HepG2 (cell line): ENCODE measurements around the gene SGMS1. TPM values are rescaled to one million over a fixed set of nuclear protein-coding genes. Genes with fewer than 3 reads are reported as not detected.

Source experiments
- ATAC-seq: fragments of 200-7000 bp; cut with Tn5 transposase; 3 replicates; pipeline ENCODE4 v1.9.1; 2020; ENCODE audit warnings: mild to moderate bottlenecking, moderate library complexity
- BruUV-seq: library from RNA; stranded (reverse); fragments of 400-500 nt; replicated peaks from 2 replicates; lab custom pipeline; 2021; lab: Mats Ljungman, UMichigan
- CTCF ChIA-PET: fragments of 300-600 bp; formaldehyde crosslinking; extraction: SDS; loops from one replicate; lab custom pipeline; 2021; ENCODE audit warnings: low total read pairs, inconsistent platforms, low intra/inter-chr PET ratio; lab: Yijun Ruan, JAX
- POLR2A ChIA-PET: fragments of 350-600 bp; sonication (Branson Sonifier 250); formaldehyde crosslinking; loops from one replicate; lab custom pipeline; 2020; ENCODE audit warnings: antibody characterized with exemption, inconsistent platforms; lab: Yijun Ruan, JAX
- DNase-seq: peaks from one replicate; pipeline ENCODE4 v3.0.0-alpha.2; 2015; ENCODE audit warnings: low spot score
- FAIRE-seq: peaks from 3 replicates; lab custom pipeline; 2011; peaks lifted over from hg19 to GRCh38; lab: Jason Lieb, UNC
- H2AFZ ChIP-seq: one replicate; pipeline ENCODE4 v1.6.1; 2011; ENCODE audit warnings: low read length, inconsistent platforms
- H3K27ac ChIP-seq: fragments of 300-600 bp; 3 replicates; pipeline ENCODE4 v1.8.0; 2011; ENCODE audit warnings: mixed run types, mild to moderate bottlenecking, mixed read lengths, low read length, inconsistent platforms; ENCODE audit not compliant: insufficient read depth; ENCODE audit errors: extremely low read length
- H3K27me3 ChIP-seq, 2 experiments: fragments of 200-600 bp in 1 of 2; 2 replicates in 1 of 2; 3 replicates in 1 of 2; pipeline versions ENCODE4 v1.6.0 to v1.8.0; 2011; ENCODE audit warnings: low read length in 2 of 2, mild to moderate bottlenecking in 2 of 2, moderate library complexity in 2 of 2, inconsistent platforms in 1 of 2; ENCODE audit not compliant: insufficient read depth in 2 of 2, control insufficient read depth in 1 of 2
- H3K36me3 ChIP-seq, 2 experiments: fragments of 200-600 bp in 1 of 2; replicated peaks in 1 of 2; 2 replicates in 1 of 2; 3 replicates in 1 of 2; pipeline versions ENCODE4 v1.5.1 to v1.8.0; 2011; ENCODE audit warnings: low read length in 2 of 2, inconsistent platforms in 1 of 2; ENCODE audit not compliant: insufficient read depth in 2 of 2, control insufficient read depth in 1 of 2
- H3K4me1 ChIP-seq: 2 replicates; pipeline ENCODE4 v1.5.1; 2012; ENCODE audit warnings: low read length, inconsistent platforms; ENCODE audit not compliant: insufficient read depth
- H3K4me2 ChIP-seq: 2 replicates; pipeline ENCODE4 v1.6.0; 2011; ENCODE audit warnings: low read depth, low read length, inconsistent platforms
- H3K4me3 ChIP-seq, 3 experiments: fragments of 200-600 bp in 1 of 3; sonication (generic), shearing (Covaris generic) in 1 of 3; replicated peaks in 1 of 3; 2 replicates each; pipeline ENCODE4 v1.5.1; 2011 to 2016; ENCODE audit warnings: low read length in 3 of 3, inconsistent platforms in 2 of 3, low read depth in 2 of 3, mild to moderate bottlenecking in 2 of 3, control low read depth in 1 of 3, mixed read lengths in 1 of 3; ENCODE audit not compliant: insufficient read depth in 1 of 3
- H3K79me2 ChIP-seq: one replicate; pipeline ENCODE4 v1.6.1; 2011; ENCODE audit warnings: low read length, inconsistent platforms; ENCODE audit not compliant: insufficient read depth
- H3K9ac ChIP-seq: 2 replicates; pipeline ENCODE4 v1.6.0; 2011; ENCODE audit warnings: mild to moderate bottlenecking, low read depth, low read length, inconsistent platforms; ENCODE audit not compliant: insufficient read depth
- H3K9me3 ChIP-seq: 2 replicates; pipeline ENCODE4 v1.5.1; 2012; ENCODE audit warnings: mild to moderate bottlenecking, low read length
- H4K20me1 ChIP-seq: 2 replicates; pipeline ENCODE4 v1.6.0; 2011; ENCODE audit warnings: inconsistent platforms, mild to moderate bottlenecking, low read length, moderate library complexity; ENCODE audit not compliant: insufficient read depth
- DNMT1 ChIP-seq: sonication (generic); formaldehyde crosslinking; IDR thresholded peaks from 2 replicates; pipeline ENCODE4 v1.5.1; 2020; ENCODE audit warnings: mild to moderate bottlenecking, missing genetic modification reagents
- FOXA1 ChIP-seq, 2 experiments: fragments of 450-650 bp in 1 of 2; sonication (generic) in 1 of 2; formaldehyde crosslinking in 1 of 2; IDR thresholded peaks; 2 replicates each; pipeline versions ENCODE4 v1.4.0 to v1.6.1; 2016 to 2020; ENCODE audit warnings: missing genetic modification reagents in 1 of 2
- ISX ChIP-seq: sonication (generic); formaldehyde crosslinking; conservative IDR thresholded peaks from 2 replicates; pipeline ENCODE4 v1.5.0; 2020; ENCODE audit warnings: missing genetic modification reagents
- JARID2 ChIP-seq: sonication (generic); formaldehyde crosslinking; IDR thresholded peaks from 2 replicates; pipeline ENCODE4 v1.8.1; 2023; ENCODE audit warnings: missing genetic modification reagents, inconsistent platforms; ENCODE audit not compliant: insufficient replicate concordance
- JUN ChIP-seq: sonication (generic); formaldehyde crosslinking; IDR thresholded peaks from 2 replicates; pipeline ENCODE4 v1.4.0; 2020; ENCODE audit warnings: mild to moderate bottlenecking, missing genetic modification reagents
- KDM5A ChIP-seq: fragments of 200-600 bp; sonication (generic); IDR thresholded peaks from 2 replicates; pipeline ENCODE4 v1.7.0; 2018; ENCODE audit warnings: antibody characterized with exemption, mild to moderate bottlenecking, low read length, borderline replicate concordance
- KMT2A ChIP-seq: sonication (generic); formaldehyde crosslinking; IDR thresholded peaks from 2 replicates; pipeline ENCODE4 v1.4.0; 2020; ENCODE audit warnings: missing genetic modification reagents
- MEIS1 ChIP-seq: sonication (generic); formaldehyde crosslinking; IDR thresholded peaks from 2 replicates; pipeline ENCODE4 v1.9.0; 2021; ENCODE audit warnings: mild to moderate bottlenecking, missing genetic modification reagents, moderate library complexity, borderline replicate concordance
- PHF5A ChIP-seq: IDR thresholded peaks from one replicate; pipeline ENCODE4 v1.6.1; 2018; ENCODE audit warnings: low read depth, missing genetic modification reagents; ENCODE audit not compliant: unreplicated experiment
- PRMT3 ChIP-seq: sonication (generic); formaldehyde crosslinking; IDR thresholded peaks from 2 replicates; pipeline ENCODE4 v1.8.1; 2022; ENCODE audit warnings: low read depth, mild to moderate bottlenecking, moderate library complexity, missing genetic modification reagents, borderline replicate concordance
- RAD21 ChIP-seq: fragments of 450-650 bp; formaldehyde crosslinking; IDR thresholded peaks from 2 replicates; pipeline ENCODE4 v1.5.0; 2020; ENCODE audit warnings: mild to moderate bottlenecking
- SMC3 ChIP-seq: IDR thresholded peaks from 2 replicates; pipeline ENCODE4 v1.6.1; 2011; ENCODE audit warnings: low read length, improper control_type of control experiment
- TEAD3 ChIP-seq: optimal IDR thresholded peaks from 2 replicates; pipeline ENCODE3; 2016; ENCODE audit warnings: borderline replicate concordance
- ZBTB38 ChIP-seq: sonication (generic); formaldehyde crosslinking; IDR thresholded peaks from 2 replicates; pipeline ENCODE4 v1.5.1; 2020; ENCODE audit warnings: mild to moderate bottlenecking, missing genetic modification reagents
- ZC3H4 ChIP-seq: sonication (generic); formaldehyde crosslinking; IDR thresholded peaks from 2 replicates; pipeline ENCODE4 v1.4.0; 2020; ENCODE audit warnings: missing genetic modification reagents, borderline replicate concordance
- ZNF264 ChIP-seq: sonication (generic); formaldehyde crosslinking; IDR thresholded peaks from 2 replicates; pipeline ENCODE4 v1.4.0; 2020; ENCODE audit warnings: missing genetic modification reagents
- ZNF337 ChIP-seq: sonication (generic); formaldehyde crosslinking; IDR thresholded peaks from 2 replicates; pipeline ENCODE4 v1.5.1; 2020; ENCODE audit warnings: missing genetic modification reagents, low read depth, mild to moderate bottlenecking, borderline replicate concordance
- ZNF605 ChIP-seq: sonication (generic); formaldehyde crosslinking; IDR thresholded peaks from 2 replicates; pipeline ENCODE4 v1.8.0; 2022; ENCODE audit warnings: mild to moderate bottlenecking, missing genetic modification reagents
- ZNF644 ChIP-seq: IDR thresholded peaks from 2 replicates; pipeline ENCODE4 v1.6.1; 2016; ENCODE audit warnings: low read depth
- ZSCAN21 ChIP-seq: sonication (generic); formaldehyde crosslinking; IDR thresholded peaks from 2 replicates; pipeline ENCODE4 v1.8.0; 2022; ENCODE audit warnings: mild to moderate bottlenecking, missing genetic modification reagents, moderate library complexity, borderline replicate concordance
- WGBS: methylation state at CpG from one replicate; pipeline ENCODE4 v1.1.6; 2017; ENCODE audit warnings: low lambda C conversion rate; 5-methylcytosine and 5-hydroxymethylcytosine counted together
- in situ Hi-C: cut with HindIII; loops from 2 replicates; pipeline ENCODE4 v1.10.0; 2017; ENCODE audit warnings: low pct_unique_long_range_greater_than_20kb; ENCODE audit not compliant: extremely low pct_ligation_motif_present
- intact Hi-C: fragments of 100-400 bp; cut with micrococcal nuclease; formaldehyde crosslinking; loops from one replicate; pipeline ENCODE4 v1.10.0; 2022; ENCODE audit not compliant: unreplicated experiment
- polyA plus RNA-seq, 8 experiments: library from polyadenylated mRNA; depleted of rRNA in 3 of 8; stranded (reverse) in 7 of 8; unstranded in 1 of 8; fragments of >200 nt; fragmentation: Illumina TruSeq in 4 of 8; extraction: Trizol in 4 of 8; gene quantifications; 2 replicates each; pipeline versions ENCODE4 v1.2.1 to v1.2.3, GENCODE V29; 2011 to 2016; ENCODE audit warnings: low read depth in 4 of 8, missing spikeins in 1 of 8, mixed read lengths in 1 of 8; ENCODE audit not compliant: insufficient read depth in 1 of 8
- total RNA-seq, 5 experiments: library from RNA; depleted of rRNA; stranded (reverse); fragments of >200 nt; fragmentation: Illumina TruSeq; extraction: Trizol; gene quantifications; 2 replicates each; pipeline ENCODE4 v1.2.3, GENCODE V29; 2016; ENCODE audit warnings: low read depth in 1 of 5
- TF ChIP-seq, protein P1 (sequence below), 2 experiments: IDR thresholded peaks; 2 replicates each; pipeline ENCODE4 v1.6.1; 2011 to 2012; ENCODE audit warnings: low read length in 2 of 2, borderline replicate concordance in 1 of 2, low read depth in 1 of 2, mild to moderate bottlenecking in 1 of 2, moderate library complexity in 1 of 2
- TF ChIP-seq, protein P2 (sequence below): sonication (generic); formaldehyde crosslinking; IDR thresholded peaks from 2 replicates; pipeline ENCODE4 v1.8.0; 2022; ENCODE audit warnings: missing genetic modification reagents, low read depth, mild to moderate bottlenecking, borderline replicate concordance

Gene SGMS1
- total and polyA plus RNA-seq, 2 of the 13 experiments (the other 11 are each of a cell fraction or from before 2014, with no cell fraction given): 6.5 to 15.1 TPM

DNA sequence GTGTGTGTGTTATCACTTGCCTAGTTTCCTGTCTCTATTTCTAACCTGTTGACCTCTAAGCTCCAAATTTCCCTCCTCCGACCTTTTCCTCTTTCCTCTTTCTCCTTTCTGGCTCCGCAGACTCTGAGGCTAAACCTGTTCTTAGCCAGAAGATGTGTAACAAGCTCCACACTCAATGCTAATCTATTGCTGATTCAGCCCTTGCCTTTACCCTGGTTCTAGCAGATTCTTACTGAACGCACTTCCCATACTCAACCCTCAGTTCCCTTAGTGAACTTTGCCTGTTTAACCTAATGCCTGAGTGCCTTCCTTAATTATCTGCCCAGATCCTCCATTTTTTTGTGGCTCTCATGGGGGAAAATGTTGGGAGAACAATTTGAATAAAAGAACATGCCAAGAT is 30.0 kb upstream of the SGMS1 start (continued):
- no peak for TF ChIP-seq PHF5A (CRISPR knock-in tag)
- TF ChIP-seq JUN (CRISPR knock-in tag): no peak

DNA sequence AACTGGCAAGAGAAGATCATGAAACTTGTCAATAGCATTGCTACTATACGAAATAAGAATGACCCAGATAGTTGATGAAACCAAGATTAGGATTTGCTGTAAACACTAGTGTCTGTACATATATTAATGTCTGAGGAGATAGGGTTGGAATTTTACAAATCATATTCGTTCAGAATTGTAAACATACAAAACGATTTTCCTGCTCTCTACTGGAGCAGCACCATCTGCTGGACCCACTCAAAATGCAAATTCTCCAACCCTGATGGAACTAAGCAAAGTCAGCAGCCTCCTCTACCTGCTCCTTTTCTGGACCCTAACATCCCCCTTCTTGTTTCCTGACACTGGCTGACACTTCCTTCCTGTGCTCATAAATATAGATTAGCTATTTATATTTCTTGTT is 29.4 kb upstream of the SGMS1 start:
- no peak for DNase-seq
- peak; percentile 63 for TF ChIP-seq SMC3
- no peak for TF ChIP-seq PRMT3 (CRISPR knock-in tag)
- TF ChIP-seq, protein P1, sequence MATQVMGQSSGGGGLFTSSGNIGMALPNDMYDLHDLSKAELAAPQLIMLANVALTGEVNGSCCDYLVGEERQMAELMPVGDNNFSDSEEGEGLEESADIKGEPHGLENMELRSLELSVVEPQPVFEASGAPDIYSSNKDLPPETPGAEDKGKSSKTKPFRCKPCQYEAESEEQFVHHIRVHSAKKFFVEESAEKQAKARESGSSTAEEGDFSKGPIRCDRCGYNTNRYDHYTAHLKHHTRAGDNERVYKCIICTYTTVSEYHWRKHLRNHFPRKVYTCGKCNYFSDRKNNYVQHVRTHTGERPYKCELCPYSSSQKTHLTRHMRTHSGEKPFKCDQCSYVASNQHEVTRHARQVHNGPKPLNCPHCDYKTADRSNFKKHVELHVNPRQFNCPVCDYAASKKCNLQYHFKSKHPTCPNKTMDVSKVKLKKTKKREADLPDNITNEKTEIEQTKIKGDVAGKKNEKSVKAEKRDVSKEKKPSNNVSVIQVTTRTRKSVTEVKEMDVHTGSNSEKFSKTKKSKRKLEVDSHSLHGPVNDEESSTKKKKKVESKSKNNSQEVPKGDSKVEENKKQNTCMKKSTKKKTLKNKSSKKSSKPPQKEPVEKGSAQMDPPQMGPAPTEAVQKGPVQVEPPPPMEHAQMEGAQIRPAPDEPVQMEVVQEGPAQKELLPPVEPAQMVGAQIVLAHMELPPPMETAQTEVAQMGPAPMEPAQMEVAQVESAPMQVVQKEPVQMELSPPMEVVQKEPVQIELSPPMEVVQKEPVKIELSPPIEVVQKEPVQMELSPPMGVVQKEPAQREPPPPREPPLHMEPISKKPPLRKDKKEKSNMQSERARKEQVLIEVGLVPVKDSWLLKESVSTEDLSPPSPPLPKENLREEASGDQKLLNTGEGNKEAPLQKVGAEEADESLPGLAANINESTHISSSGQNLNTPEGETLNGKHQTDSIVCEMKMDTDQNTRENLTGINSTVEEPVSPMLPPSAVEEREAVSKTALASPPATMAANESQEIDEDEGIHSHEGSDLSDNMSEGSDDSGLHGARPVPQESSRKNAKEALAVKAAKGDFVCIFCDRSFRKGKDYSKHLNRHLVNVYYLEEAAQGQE (IDR thresholded peaks at IDR 0.05; ENCODE audit: borderline replicate concordance in 1 of 2, low read depth in 1 of 2, low read length in 2 of 2): no peak
- no peak for TF ChIP-seq KDM5A
- TF ChIP-seq ZNF264 (CRISPR knock-in tag): no peak
- TF ChIP-seq ZBTB38 (CRISPR knock-in tag): no peak
- peak; percentile 48 for TF ChIP-seq RAD21
- no peak for TF ChIP-seq MEIS1
- no peak for TF ChIP-seq KMT2A (CRISPR knock-in tag)
- TF ChIP-seq, protein P2, sequence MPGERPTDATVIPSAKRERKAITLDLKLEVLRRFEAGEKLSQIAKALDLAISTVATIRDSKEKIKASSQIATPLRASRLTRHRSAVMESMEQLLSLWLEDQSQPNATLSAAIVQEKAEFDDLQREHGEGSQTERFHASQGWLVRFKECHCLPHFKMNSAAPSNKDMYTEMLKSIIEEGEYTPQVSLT (CRISPR knock-in tag): no peak
- TF ChIP-seq ZNF337 (CRISPR knock-in tag): no peak
- TF ChIP-seq ZSCAN21 (CRISPR knock-in tag): no peak
- no peak for TF ChIP-seq ZNF605 (CRISPR knock-in tag)
- no peak for TF ChIP-seq ZC3H4 (CRISPR knock-in tag)
- TF ChIP-seq ISX (CRISPR knock-in tag): no peak
- TF ChIP-seq TEAD3 (CRISPR knock-in tag): peak; percentile 24
- TF ChIP-seq FOXA1 (IDR thresholded peaks at IDR 0.05): no peak
- TF ChIP-seq FOXA1 (CRISPR knock-in tag; IDR thresholded peaks at IDR 0.05): 0 out of 2 replicates have a peak, but pooled peaks have one; percentile 25
- no peak for TF ChIP-seq DNMT1
- TF ChIP-seq JARID2: no peak
- no peak for TF ChIP-seq ZNF644 (CRISPR knock-in tag)

More for the DNA sequence above, 29.4 kb upstream of the SGMS1 start:
- ATAC-seq (peak; percentile 82), FAIRE-seq (peak; percentile 40)
- in situ Hi-C loops: no loop called here
- Histone ChIP-seq H3K4me1 (peaks cover 8% of the 10 kb centered on the region), H3K9me3 (no peaks in the 10 kb centered on the region), H3K9ac (no peak overlapping the region), H2AFZ (no peak overlapping the region), H3K79me2 (no peaks in the 10 kb centered on the region), H3K27me3 (no peaks in the 10 kb centered on the region; a peak in 1 of 5 replicates), H4K20me1 (no peaks in the 10 kb centered on the region), H3K4me2 (peak overlapping the region; percentile 44), H3K4me3 (no peak overlapping the region), H3K36me3 (no peaks in the 10 kb centered on the region), H3K27ac (no peak overlapping the region)
- ChIA-PET POLR2A (no interaction called here), CTCF (no interaction called here)
- WGBS: 2% methylated on average over 3 of the region's 3 CpGs
- no TSS peak for BruUV-seq
- intact Hi-C loops: no loop called here
